K562 (cell line): ENCODE measurements around the gene ARHGAP25. TPM values are rescaled to one million over a fixed set of nuclear protein-coding genes. Genes with fewer than 3 reads are reported as not detected.

Experiments
- ATAC-seq: fragments of 200-7000 bp; cut with Tn5 transposase; 3 replicates; pipeline ENCODE4 v1.9.1; 2020; ENCODE audit warnings: moderate library complexity
- BruUV-seq: library from RNA; stranded (reverse); fragments of 400-500 nt; replicated peaks from 2 replicates; lab custom pipeline; 2021; lab: Mats Ljungman, UMichigan
- CTCF ChIA-PET: fragments of 300-600 bp; formaldehyde crosslinking; extraction: SDS; loops from one replicate; lab custom pipeline; 2021; ENCODE audit warnings: low intra/inter-chr PET ratio; lab: Yijun Ruan, JAX
- POLR2A ChIA-PET: fragments of 300-600, 350-650 bp; sonication (Branson Sonifier 250); formaldehyde crosslinking; extraction: SDS; loops from one replicate; lab custom pipeline; 2021; ENCODE audit warnings: antibody characterized with exemption, inconsistent platforms; lab: Yijun Ruan, JAX
- DNase-seq, 4 experiments: peaks; one replicate each; pipeline versions ENCODE4 v3.0.0 to v3.0.0-alpha.2; 2011 to 2018; ENCODE audit warnings: low spot score in 3 of 4, mixed read lengths in 3 of 4; ENCODE audit errors: extremely low read depth in 1 of 4
- FAIRE-seq: peaks from 2 replicates; lab custom pipeline; 2011; peaks lifted over from hg19 to GRCh38; lab: Jason Lieb, UNC
- H2AFZ ChIP-seq: 2 replicates; pipeline ENCODE4 v1.6.0; 2011; ENCODE audit warnings: low read depth, low read length, control low read depth, inconsistent platforms
- H3K27ac ChIP-seq: fragments of 200-600 bp; 3 replicates; pipeline ENCODE4 v1.8.0; 2011; ENCODE audit warnings: low read depth, mild to moderate bottlenecking, control low read depth, inconsistent platforms, low read length, moderate library complexity, mixed read lengths; ENCODE audit errors: extremely low read depth
- H3K27me3 ChIP-seq, 2 experiments: fragments of 300-600 bp in 1 of 2; 2 replicates in 1 of 2; 3 replicates in 1 of 2; pipeline versions ENCODE4 v1.6.0 to v1.8.0; 2011; ENCODE audit warnings: inconsistent platforms in 2 of 2, low read length in 2 of 2, mild to moderate bottlenecking in 1 of 2, mixed read lengths in 1 of 2, moderate library complexity in 1 of 2; ENCODE audit not compliant: control insufficient read depth in 2 of 2, insufficient read depth in 2 of 2
- H3K36me3 ChIP-seq: fragments of 300-600 bp; 3 replicates; pipeline ENCODE4 v1.8.0; 2011; ENCODE audit warnings: mild to moderate bottlenecking, low read length, inconsistent platforms; ENCODE audit not compliant: control insufficient read depth, insufficient read depth
- H3K4me1 ChIP-seq, 2 experiments: fragments of 200-600 bp in 1 of 2; replicated peaks in 1 of 2; 2 replicates in 1 of 2; 3 replicates in 1 of 2; pipeline versions ENCODE4 v1.5.1 to v1.8.0; 2011; ENCODE audit warnings: inconsistent platforms in 2 of 2, low read length in 2 of 2, mild to moderate bottlenecking in 1 of 2, mixed read lengths in 1 of 2, moderate library complexity in 1 of 2; ENCODE audit not compliant: control insufficient read depth in 2 of 2, insufficient read depth in 2 of 2
- H3K4me2 ChIP-seq: 2 replicates; pipeline ENCODE4 v1.6.1; 2011; ENCODE audit warnings: low read length, control low read depth, inconsistent platforms, mixed read lengths; ENCODE audit not compliant: insufficient read depth
- H3K4me3 ChIP-seq: fragments of 200-600 bp; sonication (generic), shearing (Covaris generic); 2 replicates; pipeline ENCODE4 v1.5.1; 2016; ENCODE audit warnings: control low read depth, inconsistent platforms
- H3K79me2 ChIP-seq: fragments of 200-600 bp; 3 replicates; pipeline ENCODE4 v1.8.0; 2011; ENCODE audit warnings: low read length, inconsistent platforms; ENCODE audit not compliant: control insufficient read depth, insufficient read depth
- H3K9ac ChIP-seq, 2 experiments: 2 replicates each; pipeline versions ENCODE4 v1.6.0 to v1.6.1; 2011; ENCODE audit warnings: low read depth in 2 of 2, low read length in 2 of 2, control low read depth in 1 of 2, inconsistent platforms in 1 of 2, mild to moderate bottlenecking in 1 of 2, mixed read lengths in 1 of 2; ENCODE audit not compliant: insufficient read depth in 1 of 2
- H3K9me1 ChIP-seq: one replicate; pipeline ENCODE4 v1.6.0; 2011; ENCODE audit warnings: inconsistent platforms, mild to moderate bottlenecking, low read length, moderate library complexity; ENCODE audit not compliant: control insufficient read depth, insufficient read depth
- H3K9me3 ChIP-seq: replicated peaks from 2 replicates; pipeline ENCODE4 v1.5.1; 2011; ENCODE audit warnings: low read depth, low read length, inconsistent platforms; ENCODE audit not compliant: control insufficient read depth, insufficient read depth
- H4K20me1 ChIP-seq: replicated peaks from 2 replicates; pipeline ENCODE4 v1.6.1; 2011; ENCODE audit warnings: low read length, inconsistent platforms, mixed read lengths; ENCODE audit not compliant: control insufficient read depth, insufficient read depth
- ETV1 ChIP-seq: fragments of 450-650 bp; conservative IDR thresholded peaks from 2 replicates; pipeline ENCODE4 v1.6.1; 2016; ENCODE audit warnings: missing genetic modification characterization, control low read depth, low read depth, missing compliant biosample characterization
- FOS ChIP-seq: IDR thresholded peaks from 3 replicates; pipeline ENCODE4 v1.6.1; 2011; ENCODE audit not compliant: insufficient read length; ENCODE audit errors: extremely low read depth
- MTA1 ChIP-seq: fragments of 450-650 bp; IDR thresholded peaks from 2 replicates; pipeline ENCODE4 v1.6.1; 2017; ENCODE audit warnings: borderline replicate concordance
- WGBS: fragments of 100-300 bp; shearing (Covaris generic); methylation state at CpG from one replicate; pipeline ENCODE4 v1.1.6; 2016; ENCODE audit warnings: low coverage, mixed read lengths; ENCODE audit not compliant: insufficient coverage; ENCODE audit errors: missing lambda C conversion rate; 5-methylcytosine and 5-hydroxymethylcytosine counted together
- in situ Hi-C: fragments of 300-500 bp; cut with MboI; formaldehyde crosslinking; loops from 4 replicates; pipeline ENCODE4 v1.15.0; 2018; ENCODE audit warnings: inconsistent platforms, mixed read lengths
- intact Hi-C: fragments of 100-400 bp; cut with micrococcal nuclease; formaldehyde crosslinking; loops from 2 replicates; pipeline ENCODE4 v1.14.2; 2022
- polyA plus RNA-seq, 8 experiments: library from polyadenylated mRNA; depleted of rRNA in 4 of 8; stranded (reverse) in 5 of 8; unstranded in 3 of 8; fragments of >200 nt; fragmentation: Nextera tagmentation in 2 of 8; fragmentation: Illumina TruSeq in 1 of 8; extraction: Ambion mirVana in 2 of 8; extraction: Trizol in 1 of 8; gene quantifications; 2 replicates each; pipeline versions ENCODE4 v1.2.1 to v1.2.3, GENCODE V29; 2011 to 2014; ENCODE audit warnings: inconsistent platforms in 1 of 8, missing spikeins in 1 of 8
- total RNA-seq, 7 experiments: library from RNA; depleted of rRNA in 6 of 7; stranded (reverse); fragments of >200 nt in 6 of 7; fragmentation: Illumina TruSeq in 2 of 7; extraction: Trizol in 2 of 7; gene quantifications; 2 replicates each; pipeline versions ENCODE4 v1.2.1 to v1.2.3, GENCODE V29; 2011 to 2021; ENCODE audit warnings: low replicate concordance in 1 of 7
- TF ChIP-seq, protein P1 (sequence below): fragments of 450-650 bp; IDR thresholded peaks from 2 replicates; pipeline ENCODE4 v1.6.1; 2016
- TF ChIP-seq, protein P2 (sequence below): conservative IDR thresholded peaks from 2 replicates; pipeline ENCODE4 v1.6.1; 2011; ENCODE audit warnings: low read depth, mild to moderate bottlenecking, low read length; ENCODE audit not compliant: control insufficient read depth

ARHGAP25 gene
- total and polyA plus RNA-seq, 9 of the 15 experiments (the other 6 are each of a cell fraction or from before 2014, with no cell fraction given): 4.9 to 14.8 (median 10.7) TPM

DNA sequence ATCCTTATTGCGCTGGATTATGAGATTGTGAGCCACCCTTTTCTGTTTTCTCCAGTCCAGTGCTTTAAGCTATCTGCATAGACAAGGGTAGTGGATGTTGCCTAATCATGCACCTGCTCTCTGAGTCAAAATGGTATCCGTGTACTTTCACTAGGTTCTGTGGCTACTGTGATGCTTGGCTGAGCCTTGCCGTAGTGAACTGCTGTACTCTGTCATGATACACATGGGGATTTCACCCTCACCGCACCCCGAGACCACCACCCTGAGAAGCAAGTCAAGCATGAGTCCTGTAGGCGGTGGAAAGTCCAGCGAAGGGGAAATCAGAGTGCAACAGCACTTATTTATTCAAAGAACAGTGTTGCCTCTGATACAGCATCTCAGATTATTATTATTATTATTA lies 55.0 kb downstream of the ARHGAP25 start:
- WGBS: 73% methylated on average over 7 of the region's 7 CpGs
- no peak overlapping the region for H2AFZ ChIP-seq
- H3K79me2 ChIP-seq: no peaks in the 10 kb centered on the region
- H3K4me3 ChIP-seq: no peak overlapping the region
- H4K20me1 ChIP-seq: no peaks in the 10 kb centered on the region
- no peak for ATAC-seq
- H3K4me1 ChIP-seq: peaks cover 0 to 5% of the 10 kb centered on the region in 2 experiments; a peak in 2 of 5 replicates
- H3K9ac ChIP-seq: no peak overlapping the region
- in situ Hi-C loops: no loop called here
- no peak overlapping the region for H3K4me2 ChIP-seq
- CTCF ChIA-PET: no interaction called here
- BruUV-seq: no TSS peak
- intact Hi-C loops: no loop called here
- no peak for DNase-seq
- no peaks in the 10 kb centered on the region for H3K27me3 ChIP-seq
- H3K27ac ChIP-seq: no peak overlapping the region
- H3K36me3 ChIP-seq: peaks cover 6% of the 10 kb centered on the region; the same call in 2 of the 3 replicates
- TF ChIP-seq, protein P1, sequence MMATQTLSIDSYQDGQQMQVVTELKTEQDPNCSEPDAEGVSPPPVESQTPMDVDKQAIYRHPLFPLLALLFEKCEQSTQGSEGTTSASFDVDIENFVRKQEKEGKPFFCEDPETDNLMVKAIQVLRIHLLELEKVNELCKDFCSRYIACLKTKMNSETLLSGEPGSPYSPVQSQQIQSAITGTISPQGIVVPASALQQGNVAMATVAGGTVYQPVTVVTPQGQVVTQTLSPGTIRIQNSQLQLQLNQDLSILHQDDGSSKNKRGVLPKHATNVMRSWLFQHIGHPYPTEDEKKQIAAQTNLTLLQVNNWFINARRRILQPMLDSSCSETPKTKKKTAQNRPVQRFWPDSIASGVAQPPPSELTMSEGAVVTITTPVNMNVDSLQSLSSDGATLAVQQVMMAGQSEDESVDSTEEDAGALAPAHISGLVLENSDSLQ: no peak
- no peak for TF ChIP-seq MTA1
- TF ChIP-seq, protein P2, sequence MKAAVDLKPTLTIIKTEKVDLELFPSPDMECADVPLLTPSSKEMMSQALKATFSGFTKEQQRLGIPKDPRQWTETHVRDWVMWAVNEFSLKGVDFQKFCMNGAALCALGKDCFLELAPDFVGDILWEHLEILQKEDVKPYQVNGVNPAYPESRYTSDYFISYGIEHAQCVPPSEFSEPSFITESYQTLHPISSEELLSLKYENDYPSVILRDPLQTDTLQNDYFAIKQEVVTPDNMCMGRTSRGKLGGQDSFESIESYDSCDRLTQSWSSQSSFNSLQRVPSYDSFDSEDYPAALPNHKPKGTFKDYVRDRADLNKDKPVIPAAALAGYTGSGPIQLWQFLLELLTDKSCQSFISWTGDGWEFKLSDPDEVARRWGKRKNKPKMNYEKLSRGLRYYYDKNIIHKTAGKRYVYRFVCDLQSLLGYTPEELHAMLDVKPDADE: no peak
- no peak for TF ChIP-seq FOS
- no peak for TF ChIP-seq ETV1 (tag)
- TF ChIP-seq, all 486 proteins: peak for 0
- POLR2A ChIA-PET: interaction anchor here (1.0 kb wide), 1 partner anchor 15 kb away, joined by 3 read pairs; no protein-coding TSS in a partner anchor
- FAIRE-seq: no peak
- no peaks in the 10 kb centered on the region for H3K9me3 ChIP-seq
- H3K9me1 ChIP-seq: no peaks in the 10 kb centered on the region
